Liver (tissue), 9 donors: ENCODE results near the gene DOCK9. TPM values are rescaled to one million over a fixed set of nuclear protein-coding genes. Genes with fewer than 3 reads are reported as not detected.

Source experiments
- DNase-seq: peaks from one replicate; pipeline ENCODE4 v3.0.0-alpha.2; 2017; ENCODE audit warnings: low spot score
- H3K27ac ChIP-seq, 2 donors: one replicate each; pipeline ENCODE4 v1.7.0; 2013; ENCODE audit warnings: inconsistent platforms in 2 of 2, low read length in 2 of 2, control low read depth in 1 of 2, low read depth in 1 of 2, mild to moderate bottlenecking in 1 of 2
- H3K27me3 ChIP-seq, 4 donors: one replicate each; pipeline versions ENCODE4 v1.6.1 to v1.7.0; 2013; ENCODE audit warnings: low read length in 3 of 4, inconsistent platforms in 1 of 4, mild to moderate bottlenecking in 1 of 4, moderate library complexity in 1 of 4; ENCODE audit not compliant: control insufficient read depth in 4 of 4, insufficient read depth in 4 of 4
- H3K36me3 ChIP-seq, 4 donors: one replicate each; pipeline versions ENCODE4 v1.6.1 to v1.7.0; 2013; ENCODE audit warnings: low read length in 3 of 4, mild to moderate bottlenecking in 3 of 4, low read depth in 1 of 4, moderate library complexity in 1 of 4; ENCODE audit not compliant: control insufficient read depth in 4 of 4, insufficient read depth in 3 of 4
- H3K4me1 ChIP-seq, 4 donors: one replicate each; pipeline versions ENCODE4 v1.6.1 to v1.7.0; 2013; ENCODE audit warnings: low read length in 3 of 4, mild to moderate bottlenecking in 3 of 4, moderate library complexity in 1 of 4; ENCODE audit not compliant: control insufficient read depth in 4 of 4, insufficient read depth in 4 of 4
- H3K4me3 ChIP-seq, 3 donors: one replicate each; pipeline versions ENCODE4 v1.6.1 to v1.7.0; 2013; ENCODE audit warnings: low read length in 3 of 3, control low read depth in 1 of 3, low read depth in 1 of 3, mild to moderate bottlenecking in 1 of 3
- H3K9ac ChIP-seq, 2 donors: one replicate each; pipeline ENCODE4 v1.7.0; 2013; ENCODE audit warnings: low read length in 2 of 2, mild to moderate bottlenecking in 2 of 2, moderate library complexity in 2 of 2, control low read depth in 1 of 2, low read depth in 1 of 2
- H3K9me3 ChIP-seq, 4 donors: one replicate each; pipeline versions ENCODE4 v1.6.1 to v1.7.0; 2013; ENCODE audit warnings: low read length in 3 of 4; ENCODE audit not compliant: control insufficient read depth in 4 of 4
- ATF3 ChIP-seq: IDR thresholded peaks from 2 replicates; pipeline ENCODE4 v1.6.1; 2016; ENCODE audit warnings: antibody characterized with exemption
- CTCF ChIP-seq: fragments of 150-350 bp; IDR thresholded peaks from 2 replicates; pipeline ENCODE4 v1.5.1; 2017; ENCODE audit warnings: improper control_type of control experiment, low read depth, low read length; ENCODE audit not compliant: missing input control
- EGR1 ChIP-seq, 2 donors: IDR thresholded peaks; 2 replicates each; pipeline ENCODE4 v1.6.1; 2016 to 2018; ENCODE audit warnings: antibody characterized with exemption in 2 of 2, low read depth in 2 of 2
- FOXA1 ChIP-seq: IDR thresholded peaks from 2 replicates; pipeline ENCODE4 v1.6.1; 2016; ENCODE audit warnings: antibody characterized with exemption
- FOXA2 ChIP-seq: IDR thresholded peaks from 2 replicates; pipeline ENCODE4 v1.6.1; 2016; ENCODE audit warnings: antibody characterized with exemption
- GABPA ChIP-seq, 2 donors: IDR thresholded peaks in 1 of 2; conservative IDR thresholded peaks in 1 of 2; 2 replicates each; pipeline ENCODE4 v1.6.1; 2016; ENCODE audit warnings: antibody characterized with exemption in 2 of 2, mild to moderate bottlenecking in 1 of 2, moderate library complexity in 1 of 2
- HNF4A ChIP-seq, 2 donors: conservative IDR thresholded peaks; 2 replicates each; pipeline ENCODE4 v1.6.1; 2016; ENCODE audit warnings: antibody characterized with exemption in 2 of 2, mild to moderate bottlenecking in 2 of 2
- HNF4G ChIP-seq: IDR thresholded peaks from 2 replicates; pipeline ENCODE4 v1.6.1; 2016; ENCODE audit warnings: antibody characterized with exemption
- JUND ChIP-seq, 2 donors: IDR thresholded peaks; 2 replicates each; pipeline ENCODE4 v1.6.1; 2016; ENCODE audit warnings: antibody characterized with exemption in 2 of 2
- MAX ChIP-seq: IDR thresholded peaks from 2 replicates; pipeline ENCODE4 v1.6.1; 2016; ENCODE audit warnings: antibody characterized with exemption
- NR2F2 ChIP-seq: IDR thresholded peaks from 2 replicates; pipeline ENCODE4 v1.6.1; 2016; ENCODE audit warnings: antibody characterized with exemption
- RAD21 ChIP-seq, 2 donors: IDR thresholded peaks; 2 replicates each; pipeline ENCODE4 v1.6.1; 2016; ENCODE audit warnings: antibody characterized with exemption in 2 of 2, mild to moderate bottlenecking in 2 of 2
- RXRA ChIP-seq, 2 donors: IDR thresholded peaks; 2 replicates each; pipeline ENCODE4 v1.6.1; 2017 to 2018; ENCODE audit warnings: antibody characterized with exemption in 2 of 2, mild to moderate bottlenecking in 1 of 2
- SP1 ChIP-seq: IDR thresholded peaks from 2 replicates; pipeline ENCODE4 v1.6.1; 2018; ENCODE audit warnings: antibody characterized with exemption, mild to moderate bottlenecking
- YY1 ChIP-seq: IDR thresholded peaks from 2 replicates; pipeline ENCODE4 v1.6.1; 2016; ENCODE audit warnings: antibody characterized with exemption, mild to moderate bottlenecking
- WGBS: extraction: QIAGEN DNeasy Blood & Tissue Kit; methylation state at CpG from one replicate; pipeline ENCODE4 v1.1.7; 2013; 5-methylcytosine and 5-hydroxymethylcytosine counted together
- polyA plus RNA-seq, 2 donors: library from polyadenylated mRNA; stranded (reverse) in 1 of 2; unstranded in 1 of 2; fragments of 200-250 nt in 1 of 2; fragments of >200 nt in 1 of 2; fragmentation: Nextera tagmentation in 1 of 2; extraction: Ambion mirVana in 1 of 2; gene quantifications; one replicate each; pipeline versions ENCODE4 v1.2.1 to v1.2.3, GENCODE V29; 2013 to 2015
- total RNA-seq, 2 donors: library from RNA; depleted of rRNA; stranded (reverse); fragments of >200 nt; gene quantifications; one replicate each; pipeline ENCODE4 v1.2.3, GENCODE V29; 2014
- TF ChIP-seq, protein P1 (sequence below): IDR thresholded peaks from 2 replicates; pipeline ENCODE4 v1.6.1; 2016; ENCODE audit warnings: antibody characterized with exemption
- TF ChIP-seq, protein P2 (sequence below): IDR thresholded peaks from 2 replicates; pipeline ENCODE4 v1.6.1; 2016; ENCODE audit warnings: antibody characterized with exemption, mild to moderate bottlenecking
- donor health status: healthy.
- donor health status: healthy.
- donor health status: healthy.
- donor health status: healthy.
- donor health status: healthy.

The DOCK9 gene
- total and polyA plus RNA-seq, 4 donors = 5.4 to 31.3 (median 10.6) TPM

- no peak for DNase-seq
- Histone ChIP-seq H3K4me1 (peaks cover 0 to 21% (median 8%) of the 10 kb centered on the region in 4 donors), H3K9me3 (no peaks in the 10 kb centered on the region), H3K27me3 (no peaks in the 10 kb centered on the region), H3K36me3 (no peaks in the 10 kb centered on the region), H3K9ac (no peak overlapping the region), H3K4me3 (no peak overlapping the region), H3K27ac (no peak overlapping the region)
- TF ChIP-seq HNF4A (conservative IDR thresholded peaks at IDR 0.05) (no peak), HNF4G (no peak), FOXA1 (no peak), EGR1 (IDR thresholded peaks at IDR 0.05; ENCODE audit: low read depth in 2 of 2) (no peak), FOXA2 (no peak), JUND (IDR thresholded peaks at IDR 0.05) (no peak), SP1 (no peak), RAD21 (IDR thresholded peaks at IDR 0.05) (no peak), RXRA (IDR thresholded peaks at IDR 0.05) (no peak), CTCF (no peak)
- TF ChIP-seq, protein P1, sequence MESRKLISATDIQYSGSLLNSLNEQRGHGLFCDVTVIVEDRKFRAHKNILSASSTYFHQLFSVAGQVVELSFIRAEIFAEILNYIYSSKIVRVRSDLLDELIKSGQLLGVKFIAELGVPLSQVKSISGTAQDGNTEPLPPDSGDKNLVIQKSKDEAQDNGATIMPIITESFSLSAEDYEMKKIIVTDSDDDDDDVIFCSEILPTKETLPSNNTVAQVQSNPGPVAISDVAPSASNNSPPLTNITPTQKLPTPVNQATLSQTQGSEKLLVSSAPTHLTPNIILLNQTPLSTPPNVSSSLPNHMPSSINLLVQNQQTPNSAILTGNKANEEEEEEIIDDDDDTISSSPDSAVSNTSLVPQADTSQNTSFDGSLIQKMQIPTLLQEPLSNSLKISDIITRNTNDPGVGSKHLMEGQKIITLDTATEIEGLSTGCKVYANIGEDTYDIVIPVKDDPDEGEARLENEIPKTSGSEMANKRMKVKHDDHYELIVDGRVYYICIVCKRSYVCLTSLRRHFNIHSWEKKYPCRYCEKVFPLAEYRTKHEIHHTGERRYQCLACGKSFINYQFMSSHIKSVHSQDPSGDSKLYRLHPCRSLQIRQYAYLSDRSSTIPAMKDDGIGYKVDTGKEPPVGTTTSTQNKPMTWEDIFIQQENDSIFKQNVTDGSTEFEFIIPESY = no peak
Observed at GRCh38 chr13:98976338-98976737, 1.5 kb downstream of the DOCK9 start.

GRCh38 chr13:98975822-98976261 lies 2.0 kb downstream of the DOCK9 start:
- Histone ChIP-seq H3K4me1 (peaks cover 0 to 21% (median 8%) of the 10 kb centered on the region in 4 donors), H3K9me3 (no peaks in the 10 kb centered on the region), H3K4me3 (no peak overlapping the region), H3K27ac (no peak overlapping the region), H3K27me3 (no peaks in the 10 kb centered on the region), H3K36me3 (no peaks in the 10 kb centered on the region), H3K9ac (no peak overlapping the region)
- WGBS = 58% methylated on average over 5 of the region's 5 CpGs
- no peak for TF ChIP-seq ATF3
- TF ChIP-seq EGR1 (IDR thresholded peaks at IDR 0.05; ENCODE audit: low read depth in 2 of 2) = no peak
- TF ChIP-seq JUND (IDR thresholded peaks at IDR 0.05) = no peak
- DNase-seq = no peak

DNA sequence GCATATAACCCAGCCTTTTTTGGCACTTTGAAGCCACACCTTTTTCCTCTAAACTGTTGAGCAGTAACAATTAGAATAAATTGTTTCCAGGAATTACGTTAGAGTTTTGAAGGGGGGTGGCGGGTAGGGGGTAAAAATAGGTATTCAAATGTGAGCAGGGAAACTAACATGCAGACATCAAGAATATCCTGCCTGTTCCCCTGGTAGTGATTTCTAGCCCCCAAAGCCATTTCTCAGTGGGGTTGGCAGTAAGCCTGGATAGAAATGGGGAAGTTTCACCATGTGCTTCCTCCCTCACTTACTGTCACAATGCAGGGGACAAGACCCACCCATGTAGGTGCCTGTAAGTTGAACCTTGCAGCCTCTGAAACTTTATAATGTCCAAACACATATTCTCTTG lies 3.8 kb downstream of the DOCK9 start:
- H3K4me1 ChIP-seq = peaks cover 0 to 21% (median 8%) of the 10 kb centered on the region in 4 donors
- H3K27ac ChIP-seq = no peak overlapping the region
- no peaks in the 10 kb centered on the region for H3K9me3 ChIP-seq
- H3K36me3 ChIP-seq = no peaks in the 10 kb centered on the region
- TF ChIP-seq RXRA (IDR thresholded peaks at IDR 0.05) (no peak), ATF3 (no peak), EGR1 (IDR thresholded peaks at IDR 0.05; ENCODE audit: low read depth in 2 of 2) (no peak), GABPA (IDR thresholded peaks at IDR 0.05 in 1 of 2, conservative IDR thresholded peaks at IDR 0.05 in 1 of 2) (no peak), FOXA1 (no peak), YY1 (no peak), NR2F2 (no peak), MAX (no peak), JUND (IDR thresholded peaks at IDR 0.05) (no peak), HNF4G (no peak), RAD21 (IDR thresholded peaks at IDR 0.05) (no peak), FOXA2 (no peak)
- TF ChIP-seq, protein P2, sequence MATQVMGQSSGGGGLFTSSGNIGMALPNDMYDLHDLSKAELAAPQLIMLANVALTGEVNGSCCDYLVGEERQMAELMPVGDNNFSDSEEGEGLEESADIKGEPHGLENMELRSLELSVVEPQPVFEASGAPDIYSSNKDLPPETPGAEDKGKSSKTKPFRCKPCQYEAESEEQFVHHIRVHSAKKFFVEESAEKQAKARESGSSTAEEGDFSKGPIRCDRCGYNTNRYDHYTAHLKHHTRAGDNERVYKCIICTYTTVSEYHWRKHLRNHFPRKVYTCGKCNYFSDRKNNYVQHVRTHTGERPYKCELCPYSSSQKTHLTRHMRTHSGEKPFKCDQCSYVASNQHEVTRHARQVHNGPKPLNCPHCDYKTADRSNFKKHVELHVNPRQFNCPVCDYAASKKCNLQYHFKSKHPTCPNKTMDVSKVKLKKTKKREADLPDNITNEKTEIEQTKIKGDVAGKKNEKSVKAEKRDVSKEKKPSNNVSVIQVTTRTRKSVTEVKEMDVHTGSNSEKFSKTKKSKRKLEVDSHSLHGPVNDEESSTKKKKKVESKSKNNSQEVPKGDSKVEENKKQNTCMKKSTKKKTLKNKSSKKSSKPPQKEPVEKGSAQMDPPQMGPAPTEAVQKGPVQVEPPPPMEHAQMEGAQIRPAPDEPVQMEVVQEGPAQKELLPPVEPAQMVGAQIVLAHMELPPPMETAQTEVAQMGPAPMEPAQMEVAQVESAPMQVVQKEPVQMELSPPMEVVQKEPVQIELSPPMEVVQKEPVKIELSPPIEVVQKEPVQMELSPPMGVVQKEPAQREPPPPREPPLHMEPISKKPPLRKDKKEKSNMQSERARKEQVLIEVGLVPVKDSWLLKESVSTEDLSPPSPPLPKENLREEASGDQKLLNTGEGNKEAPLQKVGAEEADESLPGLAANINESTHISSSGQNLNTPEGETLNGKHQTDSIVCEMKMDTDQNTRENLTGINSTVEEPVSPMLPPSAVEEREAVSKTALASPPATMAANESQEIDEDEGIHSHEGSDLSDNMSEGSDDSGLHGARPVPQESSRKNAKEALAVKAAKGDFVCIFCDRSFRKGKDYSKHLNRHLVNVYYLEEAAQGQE = no peak
- TF ChIP-seq, protein P1 = no peak
- no peak overlapping the region for H3K9ac ChIP-seq
- 73% methylated on average over 2 of the region's 2 CpGs for WGBS
- H3K27me3 ChIP-seq = no peaks in the 10 kb centered on the region
- no peak for DNase-seq
- H3K4me3 ChIP-seq = no peak overlapping the region
